GM18873 (cell line): ENCODE measurements around the gene PTGFR.

ENCODE experiments used
- ATAC-seq: cut with Tn5 transposase; IDR thresholded peaks from one replicate; pipeline ENCODE4 v1.9.1; 2021; ENCODE audit warnings: mild to moderate bottlenecking, moderate library complexity, moderate number of reproducible peaks; ENCODE audit not compliant: unreplicated experiment, low FRiP score

The PTGFR gene, protein sequence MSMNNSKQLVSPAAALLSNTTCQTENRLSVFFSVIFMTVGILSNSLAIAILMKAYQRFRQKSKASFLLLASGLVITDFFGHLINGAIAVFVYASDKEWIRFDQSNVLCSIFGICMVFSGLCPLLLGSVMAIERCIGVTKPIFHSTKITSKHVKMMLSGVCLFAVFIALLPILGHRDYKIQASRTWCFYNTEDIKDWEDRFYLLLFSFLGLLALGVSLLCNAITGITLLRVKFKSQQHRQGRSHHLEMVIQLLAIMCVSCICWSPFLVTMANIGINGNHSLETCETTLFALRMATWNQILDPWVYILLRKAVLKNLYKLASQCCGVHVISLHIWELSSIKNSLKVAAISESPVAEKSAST

DNA sequence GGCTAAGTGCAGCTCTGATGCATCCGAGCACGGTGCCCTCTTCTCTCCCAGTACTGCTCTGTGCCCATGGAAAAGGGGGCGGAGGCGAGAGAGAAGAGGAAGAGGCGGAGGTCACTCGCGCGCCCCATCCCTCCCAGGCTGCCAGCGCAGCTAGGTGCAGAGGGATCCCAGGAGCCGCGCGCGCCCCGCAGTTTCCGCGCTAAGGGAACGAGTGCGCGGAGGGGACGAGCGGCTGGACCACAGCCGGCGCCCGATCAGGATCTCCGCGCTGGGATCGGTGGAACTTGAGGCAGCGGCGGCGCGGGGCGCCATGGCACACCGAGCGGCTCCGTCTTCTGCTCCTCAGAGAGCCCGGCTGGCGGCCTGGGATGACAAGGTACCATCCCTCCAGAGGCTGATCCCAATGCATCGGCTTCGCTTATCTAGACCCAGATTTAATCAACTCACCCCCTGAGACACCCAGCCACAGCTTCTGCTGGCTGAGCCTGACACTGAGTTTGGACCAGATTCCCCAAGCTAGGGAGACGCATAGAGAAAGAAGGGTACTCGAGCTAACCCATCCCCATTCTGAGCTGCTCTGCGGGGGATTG is at the start of gene PTGFR:
TSS of gene PTGFR (plus strand) at position 114 of the 590 bp plus-strand sequence. CDS start 1,770 bp downstream, outside the sequence.
- no peak for ATAC-seq

DNA sequence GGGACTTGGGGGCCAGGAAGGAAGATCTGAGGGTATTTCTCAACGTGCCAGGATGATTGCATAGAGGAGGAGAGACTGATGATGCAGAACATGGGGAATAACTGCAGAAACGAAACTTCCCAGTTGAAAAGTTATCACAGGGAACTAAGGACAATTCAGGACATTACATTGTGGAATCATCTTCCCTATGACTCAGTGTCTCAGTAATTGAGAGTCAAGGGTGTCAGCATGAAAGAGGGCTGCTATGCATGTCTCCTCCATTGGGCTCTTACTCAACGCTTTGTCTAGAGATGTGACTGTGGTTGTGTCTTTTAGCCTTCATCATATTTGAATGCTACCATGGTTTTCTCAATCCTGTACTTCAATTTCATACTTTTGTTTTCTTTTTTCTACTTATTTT is 48.9 kb upstream of the PTGFR start:
- ATAC-seq: no peak

DNA sequence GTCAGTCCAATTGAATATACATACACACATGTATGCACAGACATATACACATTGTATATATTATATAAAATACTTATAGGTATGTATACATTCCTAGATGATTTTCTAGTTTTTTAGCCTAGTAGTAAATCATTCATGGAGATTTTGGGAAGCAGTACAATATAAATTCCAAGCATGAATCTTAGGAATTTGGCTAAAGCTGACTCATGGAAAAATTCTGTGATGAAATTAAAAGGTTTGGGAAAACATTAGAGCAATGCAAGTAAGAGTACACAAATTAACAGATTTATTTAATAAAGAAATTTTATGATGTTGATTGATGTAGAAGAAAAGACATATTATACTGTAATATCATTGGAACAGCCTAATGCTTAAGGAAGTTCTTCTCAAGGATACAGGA is 43.7 kb upstream of the PTGFR start:
- ATAC-seq: no peak

DNA sequence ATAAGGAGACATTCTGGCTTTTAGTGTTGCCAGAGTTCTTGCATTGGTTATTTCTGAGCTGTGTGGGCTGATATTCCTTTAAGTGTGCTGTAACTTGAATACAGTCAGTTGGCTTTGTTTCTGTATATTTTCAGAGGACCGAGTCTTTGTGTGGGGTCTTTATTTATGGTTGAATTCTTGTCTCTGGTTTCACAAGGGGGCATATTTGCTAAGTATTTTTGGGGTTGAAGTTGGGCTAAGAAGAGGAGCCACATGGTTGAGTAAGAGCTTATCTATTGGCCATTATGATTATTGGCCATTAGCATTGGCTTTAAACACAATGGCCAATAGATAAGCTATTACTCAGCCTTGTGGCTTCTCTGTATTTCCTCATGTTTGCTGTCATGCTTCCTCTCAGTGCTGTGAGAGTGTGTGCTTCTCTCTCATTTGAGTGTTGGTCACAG is 26.3 kb upstream of the PTGFR start:
- ATAC-seq: no peak

DNA sequence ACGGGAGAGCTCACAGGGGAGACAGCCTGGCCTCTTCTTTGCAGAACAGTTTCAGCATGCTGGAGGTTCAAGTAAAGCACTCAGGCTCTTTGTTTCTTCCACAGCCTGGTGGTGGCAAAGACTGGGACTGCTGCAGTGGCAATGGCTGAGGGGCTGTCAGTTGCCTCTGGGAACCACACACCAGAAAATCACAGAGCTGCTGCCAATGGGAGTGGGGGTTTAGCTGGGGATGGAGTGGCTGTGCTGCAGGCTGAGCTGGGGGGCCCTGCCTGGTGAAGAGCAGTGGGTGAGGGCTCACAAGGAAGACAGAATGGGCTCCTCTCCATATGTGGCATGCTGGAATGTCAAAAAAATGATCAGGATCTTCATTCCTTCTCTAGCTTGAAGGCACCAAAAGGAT is 25.6 kb upstream of the PTGFR start:
- no peak for ATAC-seq

DNA sequence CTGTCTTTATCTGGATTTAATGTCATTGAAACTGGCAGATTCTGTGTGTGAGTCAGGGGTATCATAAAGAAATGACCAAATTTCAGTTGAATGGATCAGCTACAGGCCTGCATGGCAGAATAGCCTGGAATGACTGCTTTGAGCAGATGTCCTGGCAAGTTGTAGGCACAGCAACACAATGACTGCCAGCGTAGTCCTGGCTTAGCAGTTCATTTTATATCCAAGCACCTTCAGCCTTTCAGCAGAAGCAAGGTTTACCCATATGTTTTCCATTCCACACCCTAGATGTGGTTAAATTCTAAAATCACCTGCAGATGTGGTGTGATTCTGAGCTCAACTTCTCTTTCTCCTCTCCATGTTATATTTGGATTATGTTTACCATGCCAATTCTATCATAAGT is 22.3 kb upstream of the PTGFR start:
- ATAC-seq: no peak

DNA sequence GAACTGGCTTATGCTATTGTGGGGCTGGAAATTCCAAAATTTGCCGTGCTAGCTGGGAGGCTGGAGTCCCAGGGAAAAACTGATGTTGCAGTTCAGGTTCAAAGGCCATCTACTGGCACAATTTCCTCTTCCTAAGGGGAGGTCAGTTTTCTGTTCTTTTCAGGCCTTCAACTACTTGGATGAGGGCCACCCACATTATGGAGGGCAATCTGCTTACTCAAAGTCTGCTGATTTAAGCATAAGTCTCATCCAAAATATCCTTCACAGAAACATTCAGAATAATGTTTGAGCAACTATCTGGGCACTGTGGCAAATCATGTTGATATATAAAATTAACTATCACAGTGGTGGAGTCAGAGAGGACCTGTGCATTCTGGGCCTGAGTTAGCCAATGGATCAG is 21.2 kb upstream of the PTGFR start:
- no peak for ATAC-seq

DNA sequence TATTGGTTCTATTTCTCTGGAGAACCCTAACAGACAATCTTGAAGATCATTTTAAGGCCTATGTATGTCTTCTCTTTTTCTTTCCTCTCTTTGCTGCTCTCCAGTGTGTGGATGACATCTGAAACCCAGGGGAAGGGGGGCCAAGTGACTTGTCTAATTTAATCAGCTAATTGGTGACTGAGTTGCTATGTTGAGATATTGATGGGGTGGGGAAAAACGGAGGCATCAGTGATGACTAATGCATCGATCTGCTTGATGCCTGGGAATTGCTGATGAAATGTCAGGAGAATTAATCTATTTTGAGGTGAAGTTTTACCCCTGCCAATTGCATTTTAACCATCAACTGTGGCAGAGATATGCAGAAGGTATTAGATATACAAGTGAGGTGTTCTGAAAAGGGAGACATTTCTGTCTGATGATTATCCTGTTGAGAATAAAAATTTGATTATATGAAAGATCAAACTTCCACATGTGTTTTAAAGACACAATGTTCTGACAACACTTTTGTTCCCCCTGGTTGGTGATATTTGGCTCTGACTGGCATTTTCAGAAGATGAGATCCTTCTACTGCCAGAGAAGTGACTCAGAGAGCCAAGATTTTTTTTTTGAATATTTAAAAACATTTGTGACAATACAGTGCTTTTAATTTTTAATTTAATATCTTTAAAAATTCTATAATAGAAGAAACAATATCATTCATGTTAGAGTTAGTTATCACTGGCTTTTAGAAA is 18.7 kb upstream of the PTGFR start:
- no peak for ATAC-seq

DNA sequence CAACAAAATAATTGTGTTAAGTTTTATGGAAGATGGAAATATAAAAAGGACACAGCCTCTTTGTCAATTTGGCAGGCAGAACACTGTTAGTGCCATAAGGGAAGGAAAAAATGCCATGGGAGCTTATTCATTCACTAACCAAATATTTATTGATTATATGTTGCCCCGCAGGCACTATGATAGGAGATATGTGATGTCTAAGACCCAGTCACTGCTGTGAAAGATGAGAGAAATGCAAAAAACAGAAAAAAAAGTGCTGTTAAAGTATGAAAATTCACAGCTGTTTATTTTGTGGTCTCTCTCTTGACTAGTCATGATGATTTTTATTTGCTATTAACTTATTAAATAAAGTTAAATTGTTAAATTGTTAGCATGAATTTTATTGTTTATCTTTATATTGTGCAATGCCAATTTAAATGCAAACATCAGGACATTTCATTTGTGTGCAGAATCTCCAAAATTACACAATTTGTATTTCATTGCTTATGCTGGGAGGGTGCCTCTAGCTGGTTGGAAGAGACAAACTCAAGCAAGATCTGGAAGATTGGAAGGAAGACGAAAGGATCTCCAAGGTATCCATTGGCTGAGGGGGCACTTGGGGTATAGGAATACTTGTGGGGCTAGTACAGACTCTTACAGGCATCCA is 17.8 kb upstream of the PTGFR start:
- no peak for ATAC-seq

DNA sequence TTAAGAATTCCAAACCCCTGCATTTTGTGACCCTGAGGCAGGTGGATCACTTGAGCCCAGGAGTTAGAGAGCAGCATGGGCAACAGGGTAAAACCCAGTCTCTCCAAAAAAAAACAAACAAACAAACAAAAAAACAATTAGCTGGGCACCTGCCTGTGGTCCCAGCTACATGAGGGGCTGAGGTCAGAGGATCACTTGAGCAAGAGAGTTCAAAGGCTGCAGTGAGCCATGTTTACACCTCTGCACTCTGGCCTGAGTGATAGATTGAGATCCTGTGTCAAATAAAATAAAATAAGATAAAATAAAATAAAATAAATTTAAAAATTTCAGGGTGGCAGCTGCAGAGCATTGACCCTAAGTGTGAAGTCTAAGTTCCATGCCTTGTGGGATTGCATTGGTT is 16.7 kb upstream of the PTGFR start:
- no peak for ATAC-seq

DNA sequence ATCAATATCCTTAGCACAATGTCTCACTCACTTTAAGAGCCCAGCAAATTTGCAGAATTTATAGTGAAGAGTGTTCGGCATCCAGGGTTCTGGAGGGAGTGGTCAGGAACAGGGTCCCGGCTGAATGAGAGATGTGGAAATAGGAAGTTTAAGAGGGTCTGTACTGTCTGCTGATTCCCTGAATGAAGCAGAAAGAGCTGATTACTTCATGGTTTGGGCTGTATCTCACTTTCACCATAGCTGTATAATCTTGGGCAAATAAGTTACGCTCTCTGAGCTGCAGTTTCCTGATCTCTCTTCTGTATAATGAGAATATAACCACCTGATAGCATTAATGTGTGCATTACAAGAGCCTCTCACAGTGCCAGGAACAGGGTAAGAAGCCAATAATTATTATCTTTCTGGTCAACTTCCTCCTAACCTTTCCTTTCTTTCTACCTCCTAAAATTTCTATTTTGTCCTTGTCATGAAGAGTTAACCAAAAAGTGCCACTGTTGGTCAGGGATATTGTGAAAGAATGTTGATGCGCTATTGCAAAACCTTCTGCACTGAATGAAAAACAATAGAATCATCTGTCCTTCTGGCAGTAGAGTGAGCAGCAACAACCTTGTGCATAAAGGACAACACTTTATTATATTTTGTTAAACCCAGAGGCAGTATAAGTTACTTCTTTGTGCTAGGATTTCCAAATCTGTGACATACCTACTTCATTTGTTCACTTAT is 14.7 kb upstream of the PTGFR start:
- ATAC-seq: no peak

DNA sequence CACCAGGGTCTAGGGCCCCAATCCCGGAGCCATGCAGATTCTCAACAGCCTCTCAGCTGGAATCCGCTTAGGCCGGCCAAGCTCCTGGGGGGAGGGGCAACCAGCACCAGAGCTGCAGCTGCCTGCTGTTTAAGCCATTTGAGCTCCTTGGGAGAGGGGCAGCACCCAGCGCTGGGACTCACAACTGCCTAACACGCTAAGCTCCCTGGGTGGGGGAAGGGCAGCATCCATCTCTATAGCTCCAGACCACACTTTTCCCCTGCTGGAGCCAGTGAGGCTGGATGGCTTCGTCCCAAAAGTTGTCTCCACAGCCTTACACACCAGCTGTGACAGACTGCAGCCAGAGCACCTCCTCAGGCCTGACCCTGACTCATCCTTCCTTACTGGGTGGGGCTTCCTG is 6.9 kb upstream of the PTGFR start:
- ATAC-seq: no peak

DNA sequence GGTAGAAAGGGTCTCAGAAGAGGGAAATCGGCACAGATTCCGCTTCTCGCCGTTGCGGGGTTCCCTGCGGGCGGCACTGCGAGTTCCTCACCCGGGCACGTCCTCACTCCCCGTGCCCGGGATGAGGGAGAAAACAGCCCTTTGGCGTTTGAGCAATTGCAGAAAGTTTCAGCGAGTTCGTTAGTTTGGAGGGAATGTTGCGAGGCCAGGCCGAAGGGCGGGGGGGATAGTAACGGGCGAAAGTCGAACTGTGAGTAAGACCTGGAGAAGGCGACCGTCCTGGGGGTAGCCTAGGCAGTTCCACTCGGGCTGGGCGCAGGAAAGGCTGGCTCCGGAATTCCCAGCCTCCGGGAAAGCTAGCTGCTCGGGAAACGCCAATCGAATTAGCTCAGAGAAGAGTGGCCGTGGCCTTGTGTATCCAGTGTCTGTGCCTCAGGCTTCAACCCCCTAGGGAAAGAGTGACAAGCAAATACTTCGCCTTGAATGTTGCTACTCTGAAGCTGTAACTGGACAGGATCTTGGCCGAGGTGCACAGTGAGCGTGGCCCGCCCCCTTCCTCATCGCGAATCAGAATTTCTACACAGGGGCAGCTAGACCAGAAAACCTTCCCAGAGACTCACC is 787 bp downstream of the PTGFR start:
- no peak for ATAC-seq

DNA sequence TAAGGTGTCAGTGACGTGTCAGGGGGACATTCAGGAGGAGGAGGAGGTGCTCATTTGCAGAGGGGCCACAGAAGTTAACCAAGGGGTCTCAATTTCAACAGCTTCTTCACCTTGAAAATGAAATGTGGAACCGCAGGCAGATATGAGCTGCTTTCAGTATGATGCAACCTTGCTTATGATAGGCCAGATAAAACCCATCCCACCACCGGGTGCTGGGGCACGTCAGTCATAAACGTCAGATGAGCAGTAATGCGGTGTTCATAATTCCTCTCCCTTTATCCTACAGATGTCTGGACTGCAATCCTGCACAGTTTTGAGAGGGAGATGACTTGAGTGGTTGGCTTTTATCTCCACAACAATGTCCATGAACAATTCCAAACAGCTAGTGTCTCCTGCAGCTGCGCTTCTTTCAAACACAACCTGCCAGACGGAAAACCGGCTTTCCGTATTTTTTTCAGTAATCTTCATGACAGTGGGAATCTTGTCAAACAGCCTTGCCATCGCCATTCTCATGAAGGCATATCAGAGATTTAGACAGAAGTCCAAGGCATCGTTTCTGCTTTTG is 1.7 kb downstream of the PTGFR start:
- ATAC-seq: no peak

DNA sequence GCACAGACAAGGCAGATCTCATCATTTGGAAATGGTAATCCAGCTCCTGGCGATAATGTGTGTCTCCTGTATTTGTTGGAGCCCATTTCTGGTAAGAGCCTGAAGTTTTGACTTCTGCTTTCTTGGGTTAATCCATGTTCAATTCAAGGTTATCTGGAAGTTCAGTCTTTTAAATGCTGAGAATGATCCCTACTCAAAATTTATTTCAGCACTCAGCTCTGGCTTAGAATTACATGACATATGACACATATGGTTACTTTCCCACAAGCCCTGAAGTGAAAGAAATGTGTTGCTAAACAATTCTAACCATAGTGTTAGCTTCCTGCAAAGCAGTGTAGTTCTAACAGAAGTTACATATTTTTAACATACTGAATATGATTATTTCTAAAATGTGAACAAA is 2.7 kb downstream of the PTGFR start:
- ATAC-seq: no peak

DNA sequence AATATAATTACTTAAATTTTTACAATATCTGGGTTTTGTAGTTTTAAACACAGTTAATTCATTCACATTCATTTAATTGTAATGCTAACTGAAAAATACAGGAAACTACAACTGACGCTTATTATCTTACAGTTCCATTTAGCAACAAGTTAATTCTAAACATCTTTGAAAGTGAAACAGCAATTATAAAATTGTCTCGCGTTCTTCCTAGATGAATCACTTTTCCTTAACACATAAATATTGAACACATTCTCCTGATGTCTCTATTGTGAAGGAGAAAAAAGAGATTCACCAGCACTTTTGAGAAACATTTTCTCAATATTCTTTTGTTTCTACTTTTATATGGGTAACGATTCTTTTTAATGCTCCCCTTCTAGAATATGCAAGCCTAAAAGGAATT is 6.4 kb downstream of the PTGFR start:
- no peak for ATAC-seq

DNA sequence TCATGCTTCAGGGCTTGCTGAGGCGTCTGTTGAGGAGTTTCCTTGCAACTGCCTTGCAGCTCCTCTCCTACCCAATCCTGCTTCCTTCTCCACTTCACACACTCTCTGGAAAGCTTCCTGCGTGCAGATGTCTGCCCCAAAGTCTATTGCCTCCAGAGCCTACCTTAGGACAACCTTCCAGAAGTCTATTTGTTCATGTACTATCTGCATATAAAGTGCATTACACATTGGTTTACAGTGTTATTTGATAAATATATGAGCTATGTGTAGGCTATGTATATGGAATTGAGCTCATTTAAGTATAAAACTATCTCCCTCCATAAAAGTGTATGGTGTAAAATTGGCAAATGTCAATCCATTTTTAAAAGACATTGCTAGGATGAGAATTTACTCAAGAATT is 9.8 kb downstream of the PTGFR start:
- ATAC-seq: no peak

DNA sequence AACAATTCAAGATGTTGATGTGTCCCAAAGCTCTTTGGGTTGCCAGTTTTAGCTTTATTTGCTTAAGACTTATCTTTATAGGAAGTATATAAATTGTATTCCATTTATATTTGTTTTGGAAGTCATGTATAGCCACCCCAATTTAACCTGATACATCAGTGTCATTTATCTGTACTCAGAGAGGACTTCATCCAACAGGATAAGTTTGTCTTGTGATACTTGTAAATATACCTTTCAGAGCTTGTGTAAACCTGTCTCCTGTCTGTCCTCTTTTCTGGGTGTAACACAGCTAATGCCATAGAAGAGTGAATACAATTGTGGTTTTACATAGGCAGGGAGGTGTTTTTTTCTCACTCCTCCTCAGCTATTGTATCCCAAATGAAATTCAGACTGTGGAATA is 10.4 kb downstream of the PTGFR start:
- no peak for ATAC-seq

DNA sequence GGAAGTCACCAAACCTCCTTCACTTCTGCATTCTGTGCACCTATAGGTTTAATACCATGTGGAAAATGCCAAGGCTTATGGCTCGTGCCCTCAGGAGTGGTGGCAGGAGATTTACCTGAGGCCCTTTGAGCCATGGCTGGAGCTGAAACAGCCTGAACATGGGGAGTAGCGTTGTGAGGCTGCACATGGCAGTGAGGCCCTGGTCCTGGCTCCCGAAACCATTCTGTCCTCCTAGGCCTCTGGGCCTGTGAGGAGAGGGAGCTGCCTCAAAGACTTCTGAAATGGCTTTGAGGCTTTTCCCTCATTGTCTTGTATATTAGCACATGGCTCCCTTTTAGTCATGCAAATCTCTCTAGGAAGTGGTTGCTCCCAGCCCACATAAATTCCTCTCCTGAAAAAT is 20.6 kb downstream of the PTGFR start:
- no peak for ATAC-seq

DNA sequence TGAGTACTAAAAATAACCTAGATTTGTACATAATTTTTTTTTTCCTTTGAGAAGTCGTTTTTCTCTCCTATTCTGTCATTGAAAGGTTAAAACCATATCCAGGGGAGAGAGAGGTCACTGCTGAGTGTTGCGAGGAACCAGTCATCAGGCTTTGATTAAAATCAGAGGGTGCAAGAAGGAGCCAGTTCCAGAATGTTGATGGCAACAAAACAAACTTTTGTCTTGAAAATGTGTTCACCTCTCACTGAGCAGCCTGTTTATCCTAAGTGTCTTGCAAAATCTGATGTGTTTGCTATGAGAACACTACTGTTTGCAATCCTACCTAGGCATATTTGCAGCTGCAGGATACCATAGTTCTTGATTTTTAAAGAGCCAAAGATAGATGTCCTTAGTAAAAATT is 25.9 kb downstream of the PTGFR start:
- no peak for ATAC-seq
